CD4-positive, alpha-beta T cell treated with Interleukin-12 subunit alpha and Interleukin-12 subunit beta, for 1 hour (primary cell): ENCODE measurements around the gene GRK6.

Experiments
- DNase-seq: peaks from one replicate; pipeline ENCODE4 v3.0.0-alpha.2; 2020

The GRK6 gene

DNA sequence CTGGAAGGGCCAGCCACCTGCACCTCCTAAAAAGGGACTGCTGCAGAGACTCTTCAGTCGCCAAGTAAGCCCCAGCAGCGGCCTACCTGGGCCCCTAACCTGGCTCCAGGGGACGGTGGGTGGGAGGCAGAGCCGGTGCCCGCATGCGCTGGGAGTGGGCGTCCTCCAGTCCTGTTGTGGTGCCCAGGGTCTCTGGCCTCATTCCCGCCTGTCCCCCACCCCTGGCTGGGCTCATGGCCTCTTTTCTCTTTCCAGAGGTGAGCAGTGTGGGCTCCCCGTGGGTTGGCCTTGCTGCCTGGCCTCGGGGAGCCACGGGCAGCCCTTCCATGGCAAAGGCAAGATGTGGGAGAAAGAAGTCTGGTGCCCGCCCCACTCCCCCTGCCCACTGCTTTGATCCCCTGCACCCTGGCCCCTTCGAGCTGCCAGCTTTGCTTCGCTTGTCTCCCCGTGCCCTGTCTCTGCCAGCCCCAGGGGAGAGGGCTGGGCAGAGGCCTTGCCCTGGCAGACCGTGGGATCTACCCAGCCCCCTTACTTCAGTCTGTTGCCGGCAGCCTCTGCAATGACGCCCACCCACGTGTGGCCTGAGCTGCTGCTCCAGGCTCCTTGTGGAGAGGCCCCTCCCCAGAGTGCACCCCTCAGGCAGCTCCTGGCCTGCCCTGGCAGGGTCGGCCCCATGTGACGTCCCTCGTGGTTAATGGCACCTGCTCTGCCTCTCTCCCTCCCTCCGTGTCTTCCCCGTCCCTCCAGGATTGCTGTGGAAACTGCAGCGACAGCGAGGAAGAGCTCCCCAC is 14.7 kb downstream of the GRK6 start:
- DNase-seq = no peak

DNA sequence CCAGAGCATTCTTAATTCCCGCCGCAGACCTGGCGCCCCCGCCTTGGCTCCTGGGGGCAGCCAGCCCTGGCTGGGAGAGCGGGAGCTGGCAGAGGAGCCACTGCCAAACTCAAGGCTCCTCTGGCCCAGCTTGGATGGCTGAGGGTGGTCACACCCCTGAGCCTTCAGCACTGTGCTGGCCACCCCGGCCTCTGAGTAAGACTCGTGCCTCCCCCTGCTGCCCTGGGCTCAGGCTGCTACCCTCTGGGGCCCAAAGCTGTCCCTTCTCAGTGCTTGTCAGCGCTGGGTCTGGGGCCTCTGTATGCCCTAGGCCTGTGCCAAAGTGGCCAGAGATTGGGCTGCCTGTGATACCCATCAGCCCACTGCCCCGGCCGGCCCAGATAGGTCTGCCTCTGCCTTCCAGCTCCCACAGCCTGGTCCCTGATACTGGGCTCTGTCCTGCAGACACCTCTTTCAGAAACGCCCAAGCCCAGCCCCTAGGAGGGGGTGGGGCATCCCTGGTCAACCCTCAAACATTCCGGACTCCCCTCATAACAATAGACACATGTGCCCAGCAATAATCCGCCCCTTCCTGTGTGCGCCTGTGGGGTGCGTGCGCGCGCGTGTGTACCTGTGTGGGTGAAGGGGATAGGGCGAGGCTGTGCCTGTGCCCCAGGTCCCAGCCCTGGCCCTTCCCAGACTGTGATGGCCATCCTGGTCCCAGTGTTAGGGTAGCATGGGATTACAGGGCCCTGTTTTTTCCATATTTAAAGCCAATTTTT is 15.8 kb downstream of the GRK6 start:
- DNase-seq = no peak

DNA sequence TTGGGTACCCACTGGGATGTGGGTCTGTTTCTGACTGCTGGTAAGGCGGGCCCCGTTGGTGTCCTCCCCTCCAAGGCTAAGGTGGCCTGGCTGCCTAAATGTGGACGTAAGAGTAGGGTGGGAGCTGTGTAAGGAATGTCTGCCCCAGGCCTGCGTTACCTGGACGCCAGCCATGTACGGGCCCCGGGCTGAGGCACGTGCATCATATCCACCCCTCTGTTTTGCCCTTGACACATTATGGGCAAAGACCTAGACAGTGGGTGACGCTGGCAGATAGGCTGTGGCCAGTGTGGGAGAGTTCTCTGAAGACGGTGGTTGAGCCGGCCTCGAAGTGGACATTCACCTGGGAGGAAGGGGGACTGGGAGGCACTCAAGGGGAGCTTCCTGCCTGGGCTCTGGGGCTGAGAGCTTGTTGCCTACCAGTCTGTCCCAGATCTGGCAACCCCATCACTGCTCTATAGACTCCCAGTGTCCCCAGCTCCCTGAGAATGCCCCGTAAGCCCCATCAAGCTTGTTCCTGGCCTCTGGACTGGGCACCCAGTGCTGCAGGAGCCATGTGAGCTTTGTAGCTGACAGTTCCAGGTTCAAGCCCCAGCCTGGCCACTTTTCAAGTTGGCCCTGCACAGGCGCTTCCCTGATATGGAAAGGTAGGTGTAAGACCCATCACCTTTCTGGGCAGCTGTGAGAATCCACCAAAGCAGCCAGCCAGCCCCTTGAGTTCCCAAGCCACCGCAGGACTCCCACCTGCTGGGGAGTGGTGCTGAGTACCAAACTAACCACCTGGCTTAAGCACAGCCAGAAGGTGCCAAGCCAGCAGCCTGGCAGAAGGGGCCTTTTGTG is 16.9 kb downstream of the GRK6 start:
- DNase-seq = no peak

DNA sequence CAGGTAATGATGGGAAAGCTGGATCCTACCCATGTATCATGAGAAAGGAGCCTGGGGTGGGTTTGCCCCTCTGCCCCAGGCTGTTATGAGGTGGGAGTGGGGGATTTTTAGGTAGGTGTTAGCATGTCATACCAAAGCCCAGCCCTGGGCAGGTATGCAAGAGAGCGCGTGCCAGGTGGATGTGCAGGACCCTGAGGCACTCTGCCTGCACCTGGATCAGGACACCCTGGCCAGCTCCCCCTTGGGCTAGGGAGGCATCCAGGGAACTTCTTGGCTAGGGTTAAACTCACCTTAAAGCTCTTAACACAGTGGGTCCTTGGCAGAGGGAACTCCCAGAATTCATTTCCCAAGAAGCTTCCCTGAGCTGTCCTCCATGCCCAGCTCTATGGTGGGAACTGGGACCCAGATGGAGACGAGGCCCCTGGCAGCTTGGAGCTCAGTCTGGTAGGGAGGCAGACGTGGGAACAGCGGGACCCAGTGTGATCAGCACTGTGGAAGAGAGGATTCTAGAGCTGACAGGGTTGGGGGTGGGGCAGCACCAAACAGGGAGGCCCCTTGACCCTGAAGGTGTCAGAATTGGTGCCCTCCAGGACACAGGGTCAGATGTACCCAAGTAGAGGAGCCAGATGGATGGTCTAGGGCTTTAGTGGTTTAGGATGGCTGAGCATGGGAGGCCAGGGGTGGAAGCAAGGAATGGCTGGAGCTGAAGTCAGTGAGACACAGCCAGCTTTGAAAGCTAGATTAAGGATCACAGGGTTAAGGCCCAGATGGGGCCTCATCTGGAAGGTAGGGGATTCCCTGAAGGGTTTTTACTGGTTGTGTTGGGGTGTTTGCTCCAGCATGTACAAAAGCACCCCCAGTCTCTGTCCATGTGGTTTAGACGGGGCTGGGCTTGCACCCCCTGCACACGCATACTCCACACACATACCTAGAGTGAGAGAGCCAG is 17.9 kb downstream of the GRK6 start:
- DNase-seq = peak; percentile 66

DNA sequence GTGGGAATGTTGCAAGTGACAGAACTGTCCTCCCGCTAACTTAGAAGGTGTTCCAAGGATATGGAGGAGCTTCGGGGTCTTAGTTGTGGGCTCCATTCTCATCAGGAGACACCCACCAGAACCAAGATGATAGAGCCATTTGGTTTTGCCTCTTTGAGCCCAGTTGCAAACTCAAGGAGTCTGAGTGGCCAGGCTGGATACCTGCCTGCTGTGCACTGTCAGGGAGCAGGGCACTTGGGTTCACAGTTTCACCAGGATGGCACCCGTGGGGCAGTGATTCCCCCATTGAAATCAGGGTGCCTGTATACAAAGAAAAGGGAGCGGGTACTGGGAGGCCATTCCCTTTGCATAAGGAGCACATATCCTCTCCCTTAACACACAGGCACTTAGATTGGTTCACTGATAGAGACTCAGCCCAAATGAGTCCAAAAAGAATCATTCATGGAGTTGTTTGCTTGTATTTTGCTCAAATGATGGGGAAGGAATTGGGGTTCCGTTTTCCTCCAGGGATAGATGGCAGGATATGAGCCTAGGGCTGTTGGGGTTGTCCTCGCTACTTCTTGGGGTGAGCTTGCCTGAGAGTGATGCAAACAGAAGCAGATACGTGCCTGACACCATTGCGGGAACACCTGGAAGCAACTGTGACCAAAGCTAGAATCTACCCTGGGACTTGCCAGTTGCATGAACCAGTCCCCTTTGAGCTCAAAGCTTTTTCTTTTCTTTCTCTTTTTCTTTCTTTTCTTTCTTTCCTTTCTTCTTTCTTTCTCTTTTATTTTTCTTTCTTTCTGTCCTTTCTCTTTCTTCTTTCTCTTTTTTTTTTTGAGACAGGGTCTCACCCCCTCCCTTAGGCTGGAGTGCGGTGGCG is 18.8 kb downstream of the GRK6 start:
- DNase-seq = peak; percentile 52

DNA sequence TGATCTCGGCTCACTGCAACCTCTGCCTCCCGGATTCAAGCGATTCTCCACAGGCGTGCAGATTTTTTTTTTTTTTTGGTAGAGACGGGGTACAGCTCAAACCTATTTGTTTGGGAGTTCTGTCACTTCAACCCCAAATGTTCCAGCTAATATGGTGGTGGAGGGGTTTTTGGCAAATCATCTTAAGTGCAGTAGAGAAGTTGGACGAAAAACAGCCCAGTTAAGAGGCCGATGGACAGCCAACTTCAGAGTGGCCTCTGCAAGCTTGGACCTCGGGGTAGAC is 19.4 kb downstream of the GRK6 start:
- no peak for DNase-seq

DNA sequence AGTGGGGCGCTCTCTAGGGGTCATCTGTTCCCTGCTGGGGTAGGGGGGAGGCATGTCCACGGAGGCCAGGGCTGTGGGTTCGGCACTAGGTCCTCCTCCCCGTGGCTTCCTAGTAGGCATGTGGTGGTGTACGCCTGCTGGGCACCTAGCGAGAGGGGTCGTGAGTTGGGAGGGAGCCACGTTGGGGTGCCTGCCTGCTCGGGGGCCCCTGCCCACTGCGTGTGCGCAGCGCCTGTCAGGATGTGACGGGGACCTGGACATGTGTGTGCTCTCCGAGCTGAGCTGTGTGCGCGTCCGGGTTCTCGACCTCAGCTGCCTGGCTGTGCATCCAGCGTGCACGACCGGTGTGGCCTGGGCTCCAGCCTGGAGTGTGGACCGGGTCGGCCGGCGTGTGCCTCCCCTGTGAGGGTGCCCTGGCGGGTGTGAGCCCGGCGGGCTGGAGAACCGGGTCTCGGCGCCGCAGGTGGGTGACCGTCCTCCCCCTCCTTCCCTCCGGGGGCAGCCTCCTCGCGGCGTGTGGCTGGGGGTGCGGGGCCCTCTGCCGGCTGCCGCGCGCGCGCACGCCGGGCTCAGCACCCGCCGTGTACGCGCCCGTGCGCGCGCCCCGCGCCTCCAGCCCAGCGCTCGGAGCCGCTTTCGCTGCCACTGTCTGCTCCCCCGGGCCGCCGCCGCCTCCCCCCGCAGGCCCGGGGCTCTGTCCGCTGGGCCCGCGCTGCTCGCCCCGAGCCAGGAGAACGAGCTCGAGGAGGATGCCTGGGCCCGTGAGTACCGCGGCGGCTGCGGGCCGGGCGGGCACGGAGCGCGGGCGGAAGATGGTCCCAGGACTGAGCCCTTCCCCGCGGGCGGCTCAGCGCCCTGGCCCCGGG is 20.0 kb downstream of the GRK6 start, which contains the start of gene PRR7:
TSS of gene PRR7 (plus strand) at position 615 of the 866 bp plus-strand sequence. CDS start 8,254 bp downstream, outside the sequence.
- peak; percentile 84 for DNase-seq

DNA sequence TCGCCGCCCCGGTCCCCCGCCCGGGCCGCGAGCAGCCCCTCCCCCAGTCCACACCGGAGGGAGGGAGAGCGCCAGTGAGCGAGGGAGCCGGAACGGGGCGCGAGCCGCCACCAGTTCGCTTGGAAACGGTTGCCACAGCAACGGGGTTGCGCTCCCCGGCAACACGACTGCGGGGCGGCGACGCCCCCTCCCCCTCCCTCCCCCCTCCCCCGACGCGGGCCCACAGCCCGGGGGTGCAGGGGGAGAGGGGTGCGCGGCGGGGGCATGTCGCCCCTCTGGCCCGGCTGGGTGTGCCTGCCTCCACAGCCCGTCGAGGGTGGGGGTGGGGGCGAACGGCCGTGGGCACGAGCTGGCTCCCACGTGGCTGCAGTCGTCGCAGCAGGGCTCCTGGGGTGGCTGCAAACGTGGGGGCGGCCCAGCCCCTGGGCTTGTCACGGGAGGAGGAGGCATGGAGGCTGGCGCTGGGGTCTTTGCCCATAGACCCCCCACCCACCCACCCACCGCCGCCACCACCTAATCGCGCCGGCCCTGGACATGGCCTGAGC is 20.7 kb downstream of the GRK6 start:
- peak; percentile 89 for DNase-seq

DNA sequence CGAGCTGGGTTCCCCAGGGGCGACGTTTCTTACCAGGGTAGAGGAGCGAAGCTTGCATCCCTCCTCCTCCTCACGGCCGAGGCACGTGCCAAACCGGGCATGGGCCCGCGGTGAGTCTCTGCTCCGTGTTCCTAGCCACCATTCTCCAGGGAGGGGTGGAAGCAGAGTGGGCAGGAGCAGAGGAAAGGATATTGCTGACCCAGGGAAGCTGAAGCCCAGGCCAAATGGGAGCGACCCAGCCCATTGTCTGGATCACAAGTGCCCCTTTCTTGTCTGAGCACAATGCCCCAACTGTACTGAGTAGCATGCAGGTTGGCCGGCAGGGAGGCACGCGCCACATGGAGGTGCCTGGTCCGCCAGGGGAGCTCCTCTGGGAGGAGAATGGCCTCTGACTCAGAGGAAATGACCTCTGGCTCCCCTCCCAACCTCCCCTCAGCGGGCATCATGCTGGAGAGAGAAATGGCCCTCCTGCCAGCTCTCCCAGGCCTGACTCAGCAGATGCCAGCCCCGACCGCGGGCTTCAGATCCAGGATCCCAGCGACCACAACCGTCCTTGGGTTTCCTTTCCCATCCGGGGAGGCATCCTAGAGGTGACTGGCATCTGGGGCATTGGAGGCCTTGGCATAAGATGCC is 21.3 kb downstream of the GRK6 start:
- no peak for DNase-seq

DNA sequence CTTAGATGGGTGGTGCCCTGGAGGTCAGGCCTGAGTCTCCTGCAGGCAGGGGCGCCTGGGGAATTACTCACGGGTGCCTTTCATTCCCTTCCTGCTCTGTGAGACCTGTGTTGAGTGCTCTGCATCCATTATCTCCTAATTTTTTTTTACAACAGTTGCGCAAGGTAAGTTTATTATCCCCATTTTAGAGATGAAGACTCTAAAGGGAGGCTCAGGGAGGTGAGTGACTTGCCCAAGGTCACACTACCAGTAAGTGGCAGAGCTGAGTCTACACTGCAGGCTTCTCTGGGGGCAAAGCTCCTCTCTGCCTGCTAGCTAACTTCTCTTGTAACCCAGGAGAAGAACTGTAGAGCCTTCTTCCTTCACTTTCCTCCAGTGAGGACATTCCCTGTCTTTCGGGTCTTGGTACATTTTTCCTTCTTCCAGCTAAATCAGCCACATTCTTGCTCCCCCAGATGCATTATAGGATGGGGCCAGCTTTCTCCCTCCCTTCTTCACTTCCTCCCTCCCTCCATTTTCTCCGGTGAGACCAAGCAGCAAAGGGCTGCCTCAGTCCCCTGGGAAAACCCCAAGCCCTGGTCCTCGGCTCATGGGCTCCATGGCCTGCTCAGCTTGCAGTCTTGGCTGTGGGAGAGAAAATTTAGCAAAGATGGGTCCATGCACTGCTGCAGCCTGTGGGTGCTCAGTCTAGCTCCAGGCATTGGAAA is 21.9 kb downstream of the GRK6 start:
- DNase-seq = no peak

DNA sequence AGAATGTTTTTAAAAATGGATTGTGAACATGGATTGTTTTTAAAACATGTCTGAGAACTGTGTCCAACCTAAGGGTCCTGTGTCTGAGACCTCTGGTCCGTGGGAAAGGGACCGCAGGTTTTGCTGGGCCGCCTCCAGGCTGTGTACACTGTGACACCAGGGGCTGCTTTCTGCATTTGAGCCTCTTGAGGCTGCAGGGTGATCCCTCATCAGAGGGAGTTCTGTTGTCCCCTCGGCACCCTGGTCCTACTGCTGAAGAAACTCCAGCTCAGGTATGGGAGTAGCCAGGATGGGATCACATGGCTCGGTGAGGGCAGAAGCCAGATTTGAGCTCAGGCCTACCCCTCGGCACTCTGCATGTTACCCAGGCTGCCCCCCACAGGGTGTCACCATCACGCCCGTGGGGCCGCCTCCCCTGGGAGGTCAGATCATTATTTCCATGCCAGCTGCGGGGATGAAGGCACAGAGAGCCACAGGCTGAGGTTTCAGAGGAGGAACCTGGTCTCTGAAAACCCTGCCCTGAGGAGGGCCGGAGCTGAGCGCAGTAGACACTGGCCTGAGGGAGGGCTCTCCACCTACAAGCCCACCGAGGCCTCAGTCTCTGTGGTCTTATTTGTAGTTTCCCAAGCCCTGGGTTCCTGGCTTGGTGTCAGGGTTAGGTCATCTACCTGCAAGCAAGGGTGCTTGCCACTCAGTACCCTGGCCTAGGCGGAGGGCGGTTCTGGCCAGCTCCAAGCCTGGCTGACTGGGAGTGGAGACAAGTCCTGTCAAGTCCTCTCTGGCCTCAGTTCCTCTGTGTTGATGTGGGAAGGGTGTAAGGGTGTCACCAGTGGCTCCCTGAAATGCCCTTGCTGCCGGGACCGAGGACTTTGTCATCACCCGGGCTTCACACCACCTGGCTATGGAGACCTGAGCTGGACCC is 22.9 kb downstream of the GRK6 start:
- DNase-seq = no peak

DNA sequence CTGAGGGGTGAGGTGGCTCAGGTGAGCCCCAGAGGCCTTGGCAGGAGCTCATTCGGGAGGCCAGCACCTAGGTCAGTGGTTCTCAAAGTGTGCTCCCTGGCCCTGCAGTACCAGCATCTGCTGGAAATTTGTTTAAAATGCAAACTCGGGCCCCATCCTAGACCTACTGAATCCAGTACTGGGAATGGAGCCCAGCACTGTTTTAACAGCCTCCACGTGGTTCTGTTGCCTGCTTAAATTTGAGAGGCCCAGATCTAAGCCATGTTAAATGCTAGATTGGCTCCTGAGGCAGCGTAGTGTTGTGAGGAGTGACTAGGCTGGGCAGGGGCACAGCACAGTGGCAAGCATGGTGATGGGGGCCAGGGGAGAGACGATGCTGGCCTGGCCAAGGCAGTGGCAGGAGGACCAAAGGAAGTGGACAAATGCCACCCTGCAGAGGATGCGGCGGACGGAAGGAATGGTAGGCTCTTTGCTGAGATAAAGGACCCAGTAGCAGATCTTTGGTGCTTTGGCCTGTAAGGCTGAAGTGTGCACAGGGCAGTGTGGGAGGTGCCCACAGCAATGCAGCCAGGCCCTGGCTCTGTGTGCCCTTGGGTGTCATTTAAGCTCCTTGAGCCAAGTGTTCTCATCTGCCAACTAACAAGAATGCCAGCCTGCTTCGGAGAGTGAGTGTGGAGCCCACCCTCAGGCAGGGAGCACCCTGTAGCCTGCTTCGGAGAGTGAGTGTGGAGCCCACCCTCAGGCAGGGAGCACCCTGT is 24.4 kb downstream of the GRK6 start:
- no peak for DNase-seq

DNA sequence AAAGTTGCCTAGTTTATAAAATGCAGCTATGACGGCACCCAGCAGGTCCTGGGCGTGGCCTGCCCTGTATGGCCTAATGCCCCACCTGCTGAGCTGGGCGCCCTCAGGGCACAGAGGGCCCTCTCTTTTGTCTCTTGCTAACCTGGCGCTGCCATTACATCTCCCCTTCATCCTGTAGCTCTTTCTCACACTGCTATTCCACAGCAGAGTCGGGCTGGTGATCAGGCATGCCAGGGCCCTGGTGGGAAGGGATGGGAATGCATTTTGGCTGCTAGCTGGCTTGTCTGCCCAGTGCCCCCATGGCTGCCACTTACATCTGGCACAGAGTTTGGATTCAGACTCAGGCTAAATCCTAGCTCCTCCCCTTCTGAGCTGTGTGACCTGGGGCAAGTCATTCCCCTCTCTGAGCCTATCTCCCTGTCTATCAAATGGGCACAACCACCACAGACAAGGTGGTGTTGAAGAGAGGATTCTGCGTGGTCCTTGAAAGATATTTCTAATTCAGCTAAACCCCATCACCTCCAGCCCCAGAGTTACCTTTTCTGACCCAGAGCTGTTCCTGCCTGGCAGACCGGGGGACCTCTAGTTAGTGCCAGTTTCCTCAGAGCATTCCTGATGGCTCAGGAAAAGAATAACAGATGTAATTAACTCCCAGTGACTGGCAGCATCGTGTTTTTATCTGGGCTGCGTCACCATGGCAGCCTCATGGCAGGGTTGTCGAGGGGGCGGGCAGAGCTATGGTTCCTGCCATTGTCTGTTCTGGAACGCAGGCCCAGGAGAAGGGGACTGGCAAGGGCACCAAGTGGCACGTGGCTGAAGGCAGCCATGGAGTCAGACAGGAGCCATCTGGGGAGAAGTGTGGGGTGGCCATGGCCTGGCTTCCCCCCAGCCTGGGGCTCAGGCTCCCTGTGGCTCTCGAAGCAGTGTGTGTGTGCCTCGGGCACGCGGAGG is 26.5 kb downstream of the GRK6 start:
- DNase-seq = no peak

DNA sequence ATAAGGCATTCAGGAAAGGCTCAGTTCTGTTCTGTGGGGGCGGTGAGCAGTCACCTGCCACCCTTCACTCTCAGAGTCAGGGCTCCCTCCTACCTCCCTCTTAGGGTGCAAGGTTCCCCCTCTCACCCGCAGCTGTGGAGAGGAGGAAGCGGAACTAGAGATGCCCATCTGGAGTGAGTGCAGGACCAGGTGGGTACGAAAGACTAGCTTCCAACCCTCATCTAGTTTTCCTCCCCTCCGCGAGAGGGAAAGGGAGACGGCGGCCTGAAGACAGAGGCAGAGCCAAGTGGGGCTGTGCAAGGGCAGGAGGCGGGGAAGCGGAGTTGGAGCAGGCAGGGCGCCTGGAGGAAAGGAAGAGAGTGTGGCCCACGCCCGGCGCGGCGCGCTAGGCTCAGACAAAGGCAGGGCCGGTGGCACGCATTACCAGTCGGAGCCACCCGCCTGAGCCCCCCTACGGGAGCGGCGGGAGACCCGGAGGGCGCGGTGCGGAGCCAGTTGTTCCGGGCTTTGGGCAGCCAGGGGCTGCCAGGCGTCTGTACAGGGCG is 27.4 kb downstream of the GRK6 start:
- no peak for DNase-seq

DNA sequence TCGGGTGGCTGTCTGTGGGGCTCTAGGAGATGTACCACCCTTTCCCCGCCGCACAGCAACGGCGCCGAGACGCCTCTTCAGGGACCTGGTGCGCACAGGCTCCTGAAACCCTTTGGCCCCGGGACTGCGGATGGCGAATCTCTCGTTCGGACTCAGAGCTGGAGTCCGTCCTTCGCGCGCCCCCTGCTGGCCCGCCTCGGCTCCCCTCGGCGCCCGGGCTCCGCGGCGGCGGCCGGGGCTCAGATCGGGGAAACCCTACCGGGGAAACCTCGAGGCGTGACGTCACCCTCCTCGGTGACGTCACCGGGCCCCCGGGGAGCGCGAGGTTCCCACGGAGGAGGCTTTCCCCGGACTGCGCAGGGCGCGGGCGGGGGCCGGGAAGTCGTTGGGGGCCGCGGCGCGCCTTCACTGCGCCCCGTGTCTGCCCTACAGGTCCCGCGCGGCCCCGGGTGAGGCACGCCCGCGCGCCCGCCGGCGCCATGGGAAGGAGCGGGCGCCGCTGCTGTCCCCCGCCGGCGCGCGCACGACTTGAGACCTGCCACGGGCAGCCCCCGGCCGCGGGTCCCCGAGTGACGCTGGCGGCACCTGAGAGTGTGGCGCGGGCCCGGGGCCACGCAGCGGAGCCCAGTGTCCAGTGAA is 28.0 kb downstream of the GRK6 start:
- DNase-seq = peak; percentile 97
